ENCODE data around the gene EPM2AIP1.
"Not testable (repeated sequence)": the region's sequence is repeated elsewhere in the genome, so short reads cannot be mapped to it uniquely, and the experiment has no call there.

EPM2AIP1 gene

GRCh38 chr3:37014620-37015019 is 21.7 kb upstream of the EPM2AIP1 start:
- DNase-seq (ENCODE audit: low read depth, low spot score), result no peak
- H3K4me3 ChIP-seq (ENCODE audit: low read length), result no peak overlapping the region

GRCh38 chr3:36993326-36994283 is 674 bp upstream of the EPM2AIP1 start, which contains the start of gene MLH1:
TSS of gene MLH1 (plus strand) at chr3:36993518. CDS start at chr3:36993548, 30 bp downstream.
- peak; percentile 100 for DNase-seq (ENCODE audit: low read depth, low spot score)
- H3K4me3 ChIP-seq (ENCODE audit: low read length), result peak within 1 kb of the TSS; percentile 82

- peak overlapping the region; percentile 82 for H3K4me3 ChIP-seq (ENCODE audit: low read length)
- no peak for DNase-seq (ENCODE audit: low read depth, low spot score)
Observed at GRCh38 chr3:36991923-36992805, 767 bp downstream of the EPM2AIP1 start.

GRCh38 chr3:36991147-36991546 is 1.8 kb downstream of the EPM2AIP1 start:
- no peak overlapping the region for H3K4me3 ChIP-seq (ENCODE audit: low read length)
- no peak for DNase-seq (ENCODE audit: low read depth, low spot score)

GRCh38 chr3:36989568-36989967 is 3.4 kb downstream of the EPM2AIP1 start:
- no peak overlapping the region for H3K4me3 ChIP-seq (ENCODE audit: low read length)

GRCh38 chr3:36989005-36989404 is 3.9 kb downstream of the EPM2AIP1 start:
- DNase-seq (ENCODE audit: low read depth, low spot score), result no peak
- no peak overlapping the region for H3K4me3 ChIP-seq (ENCODE audit: low read length)

More at GRCh38 chr3:36989568-36989967, 3.4 kb downstream of the EPM2AIP1 start:
- DNase-seq (ENCODE audit: low read depth, low spot score), result no peak

- H3K4me3 ChIP-seq (ENCODE audit: low read length), result no peak overlapping the region
- peak; percentile 67 for DNase-seq (ENCODE audit: low read depth, low spot score)
Observed at GRCh38 chr3:36988356-36988755, 4.6 kb downstream of the EPM2AIP1 start.

GRCh38 chr3:36981006-36981405 is 11.9 kb downstream of the EPM2AIP1 start:
- DNase-seq (ENCODE audit: low read depth, low spot score), result no peak
- H3K4me3 ChIP-seq (ENCODE audit: low read length), result no peak overlapping the region

GRCh38 chr3:36973139-36973538 is 19.8 kb downstream of the EPM2AIP1 start:
- H3K4me3 ChIP-seq (ENCODE audit: low read length), result no peak overlapping the region
- no peak for DNase-seq (ENCODE audit: low read depth, low spot score)

- DNase-seq (ENCODE audit: low read depth, low spot score), result no peak
- H3K4me3 ChIP-seq (ENCODE audit: low read length), result no peak overlapping the region
Observed at GRCh38 chr3:36972163-36972562, 20.8 kb downstream of the EPM2AIP1 start.

- peak; percentile 67 for DNase-seq (ENCODE audit: low read depth, low spot score)
- no peak overlapping the region for H3K4me3 ChIP-seq (ENCODE audit: low read length)
Observed at GRCh38 chr3:36969540-36970432, 23.1 kb downstream of the EPM2AIP1 start.

GRCh38 chr3:36969085-36969484 is 23.8 kb downstream of the EPM2AIP1 start:
- H3K4me3 ChIP-seq (ENCODE audit: low read length), result no peak overlapping the region
- no peak for DNase-seq (ENCODE audit: low read depth, low spot score)

- no peak overlapping the region for H3K4me3 ChIP-seq (ENCODE audit: low read length)
- no peak for DNase-seq (ENCODE audit: low read depth, low spot score)
Observed at GRCh38 chr3:36965440-36965839, 27.5 kb downstream of the EPM2AIP1 start.

- no peak overlapping the region for H3K4me3 ChIP-seq (ENCODE audit: low read length)
- no peak for DNase-seq (ENCODE audit: low read depth, low spot score)
Observed at GRCh38 chr3:36964817-36965216, 28.1 kb downstream of the EPM2AIP1 start.

GRCh38 chr3:36964331-36964730 is 28.6 kb downstream of the EPM2AIP1 start:
- no peak overlapping the region for H3K4me3 ChIP-seq (ENCODE audit: low read length)
- DNase-seq (ENCODE audit: low read depth, low spot score), result no peak

- DNase-seq (ENCODE audit: low read depth, low spot score), result not testable (repeated sequence)
Observed at GRCh38 chr3:36963008-36963407, 29.9 kb downstream of the EPM2AIP1 start.

GRCh38 chr3:36960502-36960901 is 32.4 kb downstream of the EPM2AIP1 start:
- H3K4me3 ChIP-seq (ENCODE audit: low read length), result no peak overlapping the region
- DNase-seq (ENCODE audit: low read depth, low spot score), result no peak

More at GRCh38 chr3:36963008-36963407, 29.9 kb downstream of the EPM2AIP1 start:
- H3K4me3 ChIP-seq (ENCODE audit: low read length), result not testable (repeated sequence)

GRCh38 chr3:36959821-36960220 is 33.1 kb downstream of the EPM2AIP1 start:
- DNase-seq (ENCODE audit: low read depth, low spot score), result no peak

More at GRCh38 chr3:36959821-36960220, 33.1 kb downstream of the EPM2AIP1 start:
- H3K4me3 ChIP-seq (ENCODE audit: low read length), result no peak overlapping the region
